NCI-H2081 (cell line): ENCODE measurements around the gene CD274.

Experiments used
- DNase-seq, 2 experiments: peaks; one replicate each; lab custom pipeline; 2025; lab: John Stamatoyannopoulos, UW

The CD274 gene

DNA sequence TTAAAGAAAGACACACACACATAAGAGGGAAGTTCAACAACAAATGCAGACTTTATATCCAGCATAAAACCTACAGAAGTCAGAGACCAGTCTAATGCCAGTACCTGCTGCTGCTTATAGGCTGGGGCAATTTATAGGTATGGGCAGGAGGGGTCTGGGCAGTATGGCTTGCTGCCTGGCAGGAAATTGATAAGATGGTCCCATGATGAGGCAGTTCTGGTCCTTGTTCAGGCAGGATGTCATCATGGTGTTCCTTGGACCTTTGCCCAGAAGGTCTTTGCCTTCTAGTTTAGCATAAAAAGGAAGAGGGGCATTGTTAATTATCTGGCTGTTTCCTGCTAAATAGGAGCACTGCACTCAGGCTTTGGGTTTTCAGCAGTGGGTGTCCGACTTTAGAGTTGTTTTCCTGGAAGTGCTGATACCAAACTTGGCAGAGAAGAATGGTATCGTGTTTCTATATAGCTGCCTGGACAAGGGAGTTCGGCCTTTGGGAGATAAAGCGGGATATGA, 49.6 kb downstream of the CD274 start:
- peak; percentile 35 to 81 for DNase-seq

DNA sequence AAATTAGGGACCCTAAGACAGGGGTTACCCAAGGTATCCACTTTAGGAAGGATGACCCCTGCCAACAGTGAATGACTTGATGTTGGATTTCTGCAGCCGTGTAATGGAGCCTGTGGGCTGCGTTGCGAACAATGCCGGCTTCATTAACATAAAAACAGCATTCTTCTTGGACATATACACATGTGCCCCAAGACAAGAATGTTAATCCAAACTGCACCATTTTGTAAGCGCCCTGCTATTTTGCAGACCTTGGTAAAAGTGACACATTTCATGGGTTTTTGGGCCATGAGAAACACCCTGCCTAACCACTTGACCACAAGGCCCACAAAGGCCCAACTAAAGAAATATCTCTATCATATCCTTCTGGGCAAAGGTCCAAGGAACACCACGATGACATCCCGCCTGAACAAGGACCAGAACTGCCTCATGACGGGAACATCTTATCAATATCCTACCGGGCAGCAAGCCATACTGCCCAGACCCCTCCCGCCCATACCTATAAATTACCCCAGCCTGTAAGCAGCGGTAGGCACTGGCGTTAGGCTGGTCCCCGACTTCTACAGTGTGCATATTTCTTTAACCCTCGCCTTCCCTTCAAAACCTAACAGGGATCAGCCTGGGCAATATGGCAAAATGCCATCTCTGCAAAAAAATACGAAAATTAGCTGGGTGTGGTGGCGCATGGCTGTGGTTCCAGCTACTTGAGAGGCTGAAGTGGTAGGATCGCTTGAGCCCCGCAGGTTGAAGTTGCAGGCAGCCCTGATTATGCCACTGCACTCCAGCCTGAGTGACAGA, 50.3 kb downstream of the CD274 start:
- DNase-seq: no peak

GRCh38 chr9:5502553-5502952, 52.2 kb downstream of the CD274 start:
- DNase-seq: no peak

GRCh38 chr9:5509573-5509972, 59.2 kb downstream of the CD274 start:
- DNase-seq: no peak

- DNase-seq: no peak
Observed at GRCh38 chr9:5510360-5510931, 60.1 kb downstream of the CD274 start, which contains the start of gene PDCD1LG2. TSS of gene PDCD1LG2 (plus strand) at chr9:5510531. CDS start at chr9:5522547, 12,016 bp downstream.

GRCh38 chr9:5510989-5511388, 60.6 kb downstream of the CD274 start:
- DNase-seq: no peak

GRCh38 chr9:5511476-5511875, 61.1 kb downstream of the CD274 start:
- no peak for DNase-seq

GRCh38 chr9:5511935-5512580, 61.7 kb downstream of the CD274 start:
- DNase-seq: no peak

DNA sequence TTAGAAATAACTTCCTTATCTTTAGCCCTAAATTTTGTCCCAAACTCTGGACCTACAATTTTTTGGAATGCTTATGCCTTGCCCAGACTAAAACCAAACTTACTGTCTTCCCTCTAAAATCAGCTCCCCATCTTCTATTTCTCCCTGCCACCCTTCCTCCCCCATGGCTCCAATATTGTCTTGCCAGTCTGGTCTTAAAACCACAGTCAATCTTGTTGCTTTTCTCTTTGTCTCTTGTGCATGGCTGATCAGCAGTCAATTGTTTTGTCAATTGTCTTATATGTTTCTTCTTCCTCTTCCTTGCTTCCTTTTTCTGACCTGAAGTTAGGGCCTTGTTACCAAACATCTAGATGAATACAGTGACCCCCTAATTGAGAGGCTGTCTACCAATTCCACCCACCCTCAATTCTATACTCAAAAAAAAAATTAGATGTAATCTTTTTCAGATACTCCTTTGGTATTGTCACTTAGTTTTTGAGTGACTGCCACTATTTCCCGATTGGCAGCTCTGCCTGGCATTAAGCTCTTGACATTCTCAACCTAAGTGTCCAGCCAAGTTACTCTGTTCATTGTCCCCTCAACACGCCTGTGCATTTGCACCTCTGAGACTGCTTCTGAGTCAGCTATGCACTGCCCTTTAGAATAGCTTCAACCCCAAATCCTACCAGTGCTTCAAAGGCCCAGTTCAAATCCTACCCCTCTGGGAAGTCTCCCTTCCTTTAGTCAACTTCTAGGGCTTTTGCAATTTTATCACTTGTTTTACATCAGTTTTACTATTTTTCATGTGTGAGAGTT, 62.5 kb downstream of the CD274 start:
- DNase-seq: no peak

GRCh38 chr9:5513966-5514616, 63.7 kb downstream of the CD274 start:
- no peak for DNase-seq

DNA sequence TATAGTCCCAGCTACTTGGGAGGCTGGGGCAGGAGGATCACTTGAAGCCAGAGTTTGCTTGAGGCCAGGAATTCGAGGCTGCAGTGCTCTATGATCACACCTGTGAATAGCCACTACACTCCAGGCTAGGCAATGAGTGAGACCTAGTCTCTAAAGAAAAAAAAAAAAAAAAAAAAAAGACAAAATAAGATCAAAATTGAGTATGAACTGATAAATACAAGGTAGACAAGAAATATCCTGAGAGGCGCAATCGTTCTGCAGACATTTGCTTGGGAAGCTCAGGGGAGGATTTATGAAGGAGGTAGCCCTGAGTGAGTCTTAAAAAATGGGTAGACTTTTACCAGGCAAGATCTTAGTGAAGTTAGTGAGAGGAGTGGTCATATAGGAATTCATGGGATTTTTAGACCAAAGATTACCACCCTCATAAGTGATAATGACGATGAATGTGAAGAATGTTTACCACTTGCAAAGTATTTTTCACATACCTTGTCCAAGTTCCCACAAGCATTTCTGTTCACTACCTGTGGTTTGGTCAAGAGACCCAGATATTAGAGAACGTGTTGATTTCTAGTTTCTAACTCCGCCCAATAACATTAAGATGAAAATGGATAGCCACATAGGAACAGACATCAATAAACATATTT, 64.4 kb downstream of the CD274 start:
- DNase-seq: no peak

DNA sequence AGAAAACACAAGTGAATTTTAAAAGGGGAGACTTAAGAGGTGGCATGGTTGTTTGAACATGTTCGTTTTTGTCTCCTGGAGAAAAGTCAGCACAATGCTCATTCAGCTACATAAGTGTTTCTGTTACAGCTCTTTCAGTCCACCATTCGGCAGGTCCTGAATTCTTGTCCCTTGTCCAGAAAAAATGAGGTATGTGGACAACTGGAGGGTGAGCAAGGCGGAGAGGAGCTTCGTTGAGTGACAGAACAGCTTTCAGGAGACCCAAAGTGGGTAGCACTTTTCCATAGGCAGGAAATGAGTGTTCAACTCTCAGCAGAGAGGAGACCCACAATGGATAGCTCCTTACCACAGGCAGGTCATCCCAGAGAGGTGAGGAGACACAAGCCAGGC, 64.9 kb downstream of the CD274 start:
- no peak for DNase-seq

DNA sequence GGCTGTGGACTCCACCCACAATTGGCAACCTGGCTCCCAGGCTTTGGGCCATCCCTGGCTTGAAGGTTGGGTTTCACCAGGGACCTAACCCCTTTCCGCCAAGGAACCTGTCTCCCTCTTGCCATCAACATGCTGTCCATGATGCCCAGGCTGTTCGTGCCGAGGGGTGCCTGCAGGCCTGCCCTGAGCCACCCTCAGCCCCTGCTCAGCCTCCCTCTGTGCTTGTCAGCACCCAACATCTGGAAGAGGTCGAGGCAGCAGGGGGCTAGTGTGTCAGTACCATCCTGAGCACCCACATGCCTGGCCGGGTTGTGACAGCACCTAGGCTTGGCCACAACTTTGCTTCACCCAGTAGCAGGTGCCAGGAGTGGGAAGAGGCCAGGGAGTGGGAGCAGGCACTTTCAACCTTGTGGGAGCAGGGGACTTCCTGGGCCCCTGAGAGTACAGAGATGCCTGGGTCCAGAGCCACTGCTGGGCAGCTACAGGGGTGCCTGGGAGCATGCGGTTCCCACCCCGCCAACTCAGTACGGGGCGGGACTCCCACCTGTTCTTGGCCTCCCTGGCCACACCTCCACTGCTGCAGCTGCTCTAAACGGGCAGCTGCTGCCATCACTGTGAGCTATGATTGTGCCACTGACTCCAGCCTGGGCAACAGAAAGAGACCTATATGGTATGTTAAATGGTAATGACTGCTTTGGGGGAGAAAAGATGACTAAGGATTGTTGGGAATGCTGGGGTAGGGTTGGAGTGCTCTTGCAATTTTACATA, 66.3 kb downstream of the CD274 start:
- DNase-seq: no peak

DNA sequence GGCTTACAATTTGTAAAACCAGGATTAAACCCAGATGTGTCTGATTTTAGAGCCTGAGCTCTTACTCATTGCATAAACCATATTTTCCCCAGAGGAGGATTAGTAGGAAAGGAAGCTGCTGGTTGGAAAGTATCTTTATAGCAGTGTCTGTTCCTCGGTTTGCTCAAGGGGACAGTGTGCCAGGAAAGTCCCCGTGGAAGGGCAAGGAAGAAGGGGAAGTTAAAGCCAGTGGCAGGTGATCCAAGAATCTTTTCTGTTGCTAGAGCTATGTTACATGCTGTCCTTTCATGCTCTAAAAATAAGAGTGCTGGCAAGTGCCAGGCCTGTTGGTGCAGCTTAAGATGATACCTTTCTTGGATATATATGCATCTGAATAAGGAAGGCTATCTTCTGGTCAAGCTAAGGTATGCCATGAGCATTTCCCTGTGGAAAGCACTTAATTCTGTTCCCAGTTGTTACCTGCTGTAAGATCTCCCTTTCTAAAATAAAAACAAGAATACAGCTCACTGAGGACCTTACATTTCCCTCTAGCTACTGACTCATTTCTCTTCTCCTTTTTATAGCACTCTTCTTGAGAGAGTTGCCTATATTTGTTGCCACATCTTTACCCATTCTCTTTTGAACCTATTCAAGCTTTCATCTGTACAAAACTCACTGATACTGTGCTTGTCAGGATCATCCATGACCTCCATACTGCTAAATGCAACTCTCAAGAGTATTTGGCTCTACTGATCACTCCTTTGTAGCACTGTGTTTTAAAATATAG, 68.0 kb downstream of the CD274 start:
- DNase-seq: no peak

DNA sequence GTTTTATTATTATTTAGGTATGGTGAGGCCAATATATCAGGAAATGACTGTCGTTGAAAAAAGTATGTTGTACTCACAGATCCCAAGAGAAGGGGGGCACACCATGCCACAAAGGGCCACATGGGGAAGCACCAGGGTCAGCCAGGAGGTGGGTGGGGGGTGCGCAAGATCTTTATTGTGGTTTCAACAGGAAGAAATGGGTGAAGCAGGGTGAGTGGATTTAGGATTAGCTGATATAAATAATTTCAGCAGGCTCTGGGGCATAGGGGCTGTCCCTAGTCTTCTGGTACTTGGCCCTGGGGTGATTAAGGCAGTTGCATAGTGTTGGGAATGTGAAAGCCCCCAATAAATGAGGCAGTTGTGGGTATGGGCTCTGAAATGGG, 68.6 kb downstream of the CD274 start:
- DNase-seq: no peak
